Transverse colon (tissue), 4 donors: ENCODE data around the gene TDRD10.

ENCODE experiments used
- CTCF ChIP-seq, 5 experiments: fragments of 200-600 bp in 3 of 5; fragments of 450-650 bp in 2 of 5; sonication (generic) in 3 of 5; IDR thresholded peaks; 1 replicate in 2 of 5; 2 replicates in 3 of 5; pipeline ENCODE4 v1.5.1; 2016 to 2017; ENCODE audit warnings: antibody characterized with exemption in 5 of 5, inconsistent platforms in 3 of 5, mild to moderate bottlenecking in 2 of 5, moderate library complexity in 1 of 5
- POLR2A ChIP-seq: fragments of 450-650 bp; IDR thresholded peaks from one replicate; pipeline ENCODE4 v1.6.1; 2016; ENCODE audit warnings: antibody characterized with exemption, mild to moderate bottlenecking, moderate library complexity
- POLR2AphosphoS5 ChIP-seq, 3 donors: sonication (generic); formaldehyde crosslinking; IDR thresholded peaks; one replicate each; pipeline ENCODE4 v1.6.1; 2016; ENCODE audit warnings: antibody characterized with exemption in 3 of 3

DNA sequence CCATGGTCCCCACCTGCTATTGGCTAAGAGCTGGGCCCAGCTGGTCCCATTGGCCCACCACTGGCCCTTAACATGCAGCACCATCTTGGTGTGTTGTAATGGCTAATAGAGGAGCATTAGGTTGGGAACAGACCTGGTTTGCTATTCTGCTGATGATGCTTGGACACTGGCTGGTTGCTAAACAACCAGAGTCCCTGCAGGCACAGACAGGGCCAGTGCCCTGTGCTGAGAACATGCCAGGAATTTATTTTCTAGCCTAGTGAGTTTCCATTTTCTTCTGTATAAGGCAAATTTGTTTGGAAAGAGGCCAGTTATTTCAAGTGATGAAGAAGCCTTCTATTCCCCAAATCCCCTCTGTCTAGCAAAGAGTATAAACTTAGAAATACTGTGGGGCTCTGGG lies 42.9 kb upstream of the TDRD10 start:
- TF ChIP-seq POLR2A: no peak
- no peak for TF ChIP-seq POLR2AphosphoS5 (IDR thresholded peaks at IDR 0.05)
- no peak for TF ChIP-seq CTCF (IDR thresholded peaks at IDR 0.05)
